T-helper 9 cell (primary cell): Measurements from ENCODE around the gene SERPINE1.
A peak's percentile ranks its signal among the peaks of the same experiment; 100 is the strongest.
"Not testable (repeated sequence)": the region's sequence is repeated elsewhere in the genome, so short reads cannot be mapped to it uniquely, and the experiment has no call there.

Source experiments
- DNase-seq: peaks from one replicate; pipeline ENCODE4 v3.0.0-alpha.2; 2020

SERPINE1 gene

DNA sequence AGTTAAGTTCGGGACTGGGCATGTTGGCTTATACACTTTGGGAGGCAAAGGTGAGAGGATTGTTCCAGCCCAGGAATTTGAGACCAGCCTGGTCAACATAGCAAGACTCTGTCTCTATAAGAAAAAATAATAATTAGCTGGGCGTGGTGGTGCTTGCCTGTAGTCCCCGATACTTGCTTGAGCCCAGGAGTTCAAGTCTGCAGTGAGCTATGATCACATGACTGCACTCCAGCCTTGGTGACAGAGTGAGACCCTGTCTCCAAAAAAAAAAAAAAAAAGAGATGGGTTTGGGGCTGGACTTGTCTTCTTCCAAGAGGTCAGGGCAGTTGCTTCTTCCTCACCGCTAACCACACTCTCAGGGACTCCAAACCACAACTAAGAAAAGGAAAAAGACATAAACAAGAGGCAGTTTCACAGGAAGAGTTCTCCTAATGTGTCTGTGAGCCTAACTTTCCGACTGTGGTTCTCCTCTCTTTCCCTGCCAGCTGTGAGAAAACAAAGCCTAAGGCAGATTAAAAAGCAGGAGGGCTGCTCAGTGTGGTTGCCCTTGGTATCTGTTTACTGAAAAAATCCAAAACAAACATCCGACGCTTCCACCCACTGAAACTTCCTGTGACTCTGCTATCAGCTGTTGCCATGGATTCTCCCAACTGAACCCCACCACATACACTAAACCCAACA lies 2.4 kb upstream of the SERPINE1 start:
- DNase-seq, result no peak

DNA sequence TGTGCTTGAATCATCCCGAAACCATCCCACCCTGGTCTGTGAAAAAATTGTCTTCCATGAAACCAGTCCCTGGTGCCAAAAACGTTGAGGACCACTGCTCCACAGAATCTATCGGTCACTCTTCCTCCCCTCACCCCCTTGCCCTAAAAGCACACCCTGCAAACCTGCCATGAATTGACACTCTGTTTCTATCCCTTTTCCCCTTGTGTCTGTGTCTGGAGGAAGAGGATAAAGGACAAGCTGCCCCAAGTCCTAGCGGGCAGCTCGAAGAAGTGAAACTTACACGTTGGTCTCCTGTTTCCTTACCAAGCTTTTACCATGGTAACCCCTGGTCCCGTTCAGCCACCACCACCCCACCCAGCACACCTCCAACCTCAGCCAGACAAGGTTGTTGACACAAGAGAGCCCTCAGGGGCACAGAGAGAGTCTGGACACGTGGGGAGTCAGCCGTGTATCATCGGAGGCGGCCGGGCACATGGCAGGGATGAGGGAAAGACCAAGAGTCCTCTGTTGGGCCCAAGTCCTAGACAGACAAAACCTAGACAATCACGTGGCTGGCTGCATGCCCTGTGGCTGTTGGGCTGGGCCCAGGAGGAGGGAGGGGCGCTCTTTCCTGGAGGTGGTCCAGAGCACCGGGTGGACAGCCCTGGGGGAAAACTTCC lies 784 bp upstream of the SERPINE1 start:
- DNase-seq, result no peak

DNA sequence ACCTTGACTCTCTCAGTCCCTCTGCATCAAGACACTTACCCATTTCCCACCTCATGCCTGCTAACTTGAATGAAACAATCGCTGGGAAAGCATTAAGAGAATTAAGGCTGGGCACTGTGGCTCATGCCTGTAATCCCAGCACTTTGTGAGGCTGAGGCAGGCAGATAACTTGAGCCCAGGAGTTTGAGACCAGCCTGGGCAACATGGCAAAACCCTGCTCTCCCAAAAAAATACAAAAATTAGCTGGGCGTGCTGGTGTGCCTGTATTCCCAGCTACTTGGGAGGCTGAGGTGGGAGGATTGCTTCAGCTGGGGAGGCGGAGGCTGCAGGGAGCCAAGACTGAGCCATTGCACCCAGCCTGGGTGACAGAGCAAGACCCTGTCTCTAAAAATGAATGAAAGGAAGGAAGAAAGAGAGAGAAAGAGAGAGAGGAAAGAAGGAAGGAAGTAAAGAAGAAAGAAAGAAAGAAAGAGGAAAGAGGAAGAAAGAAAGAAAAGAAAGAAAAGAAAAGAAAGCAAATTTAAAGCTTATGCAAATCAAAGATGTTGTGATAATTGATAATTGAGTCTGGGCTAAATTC lies 646 bp downstream of the SERPINE1 start:
- DNase-seq, result no peak

DNA sequence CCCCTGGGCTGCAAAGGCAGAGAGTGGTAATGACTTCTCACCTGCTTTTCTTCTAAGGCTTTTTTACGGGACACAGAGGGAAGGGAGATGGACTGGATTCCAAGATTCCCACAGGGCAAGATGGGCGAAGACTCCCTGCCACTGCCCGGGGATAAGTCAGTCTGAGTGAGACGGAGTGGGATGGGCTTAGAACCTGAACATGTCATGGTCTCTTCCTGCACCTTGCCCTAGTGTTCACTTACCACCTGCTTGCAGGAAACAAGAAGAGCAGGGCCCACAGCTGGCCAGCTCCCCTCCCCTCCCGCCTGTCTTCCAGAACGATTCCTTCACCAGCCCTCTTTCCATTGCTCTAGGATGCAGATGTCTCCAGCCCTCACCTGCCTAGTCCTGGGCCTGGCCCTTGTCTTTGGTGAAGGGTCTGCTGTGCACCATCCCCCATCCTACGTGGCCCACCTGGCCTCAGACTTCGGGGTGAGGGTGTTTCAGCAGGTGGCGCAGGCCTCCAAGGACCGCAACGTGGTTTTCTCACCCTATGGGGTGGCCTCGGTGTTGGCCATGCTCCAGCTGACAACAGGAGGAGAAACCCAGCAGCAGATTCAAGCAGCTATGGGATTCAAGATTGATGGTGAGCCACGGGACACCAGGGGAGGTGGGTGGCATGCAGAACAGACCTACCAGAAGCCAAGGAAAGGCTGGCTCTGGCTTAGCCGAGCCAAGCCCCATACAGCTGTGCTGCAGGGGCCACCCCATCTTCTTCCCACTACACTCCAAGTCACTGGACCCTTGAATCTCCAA lies 1.3 kb downstream of the SERPINE1 start:
- no peak for DNase-seq

DNA sequence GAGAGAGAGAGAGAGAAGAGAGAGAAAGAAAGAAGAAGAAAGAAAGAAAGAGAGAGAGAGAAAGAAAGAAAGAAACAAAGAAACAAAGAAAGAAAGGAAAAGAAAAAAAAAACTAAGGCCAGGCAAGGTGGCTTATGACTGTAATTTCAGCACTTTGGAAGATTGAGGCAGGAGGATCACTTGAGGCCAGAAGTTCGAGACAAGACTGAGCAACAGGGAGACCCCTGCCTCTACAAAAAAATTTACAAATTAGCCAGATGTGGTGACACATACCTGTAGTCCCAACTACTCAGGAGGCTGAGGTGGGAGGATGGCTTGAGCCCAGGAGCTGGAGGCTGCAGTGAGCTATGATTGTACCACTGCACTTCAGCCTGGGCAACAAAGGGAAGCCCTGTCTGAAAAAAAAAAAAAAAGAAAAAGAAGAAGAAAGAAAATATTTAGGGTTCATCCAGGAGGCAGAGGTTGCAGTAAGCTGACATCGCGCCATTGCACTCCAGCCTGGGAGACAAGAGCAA lies 2.8 kb downstream of the SERPINE1 start:
- DNase-seq, result no peak

DNA sequence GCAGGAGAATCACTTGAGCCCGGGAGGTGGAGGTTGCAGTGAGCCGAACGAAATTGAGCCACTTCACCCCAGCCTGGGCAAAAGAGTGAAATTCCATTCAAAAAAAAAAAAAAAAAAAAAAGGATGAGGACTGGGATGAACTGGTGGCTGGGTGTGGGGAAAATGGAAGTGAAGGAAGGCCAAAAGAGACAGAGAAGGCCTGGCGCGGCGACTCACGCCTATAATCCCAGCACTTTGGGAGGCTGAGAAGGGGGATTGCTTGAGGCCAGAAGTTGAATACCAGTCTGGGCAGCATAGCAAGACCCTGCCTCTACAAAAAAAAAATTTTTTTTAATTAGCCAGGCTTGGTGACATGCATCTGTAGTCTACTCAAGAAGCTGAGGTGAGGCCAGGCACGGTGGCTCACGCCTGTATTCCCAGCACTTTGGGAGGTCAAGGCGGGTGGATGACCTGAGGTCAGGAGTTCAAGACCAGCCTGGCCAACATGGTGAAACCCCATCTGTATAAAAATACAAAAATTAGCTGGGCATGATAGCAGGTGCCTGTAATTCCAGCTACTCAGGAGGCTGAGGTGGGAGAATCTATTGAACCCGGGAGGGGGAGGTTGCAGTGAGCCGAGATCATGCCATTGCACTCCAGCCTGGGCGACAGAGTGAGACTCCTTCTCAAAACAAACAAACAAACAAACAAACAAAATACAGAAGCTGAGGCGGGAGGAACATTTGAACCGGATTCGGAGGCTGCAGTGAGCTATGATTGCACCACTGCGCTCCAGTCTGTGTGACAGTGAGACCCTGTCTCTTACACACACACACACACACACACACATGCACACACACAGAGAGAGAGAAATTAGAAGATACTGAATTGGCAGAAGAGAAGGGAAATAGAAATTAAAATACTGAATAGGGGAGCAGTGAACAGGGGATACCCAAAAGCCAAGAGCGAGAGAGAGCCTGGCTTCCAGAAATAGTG lies 6.0 kb downstream of the SERPINE1 start:
- DNase-seq, result not testable (repeated sequence)

DNA sequence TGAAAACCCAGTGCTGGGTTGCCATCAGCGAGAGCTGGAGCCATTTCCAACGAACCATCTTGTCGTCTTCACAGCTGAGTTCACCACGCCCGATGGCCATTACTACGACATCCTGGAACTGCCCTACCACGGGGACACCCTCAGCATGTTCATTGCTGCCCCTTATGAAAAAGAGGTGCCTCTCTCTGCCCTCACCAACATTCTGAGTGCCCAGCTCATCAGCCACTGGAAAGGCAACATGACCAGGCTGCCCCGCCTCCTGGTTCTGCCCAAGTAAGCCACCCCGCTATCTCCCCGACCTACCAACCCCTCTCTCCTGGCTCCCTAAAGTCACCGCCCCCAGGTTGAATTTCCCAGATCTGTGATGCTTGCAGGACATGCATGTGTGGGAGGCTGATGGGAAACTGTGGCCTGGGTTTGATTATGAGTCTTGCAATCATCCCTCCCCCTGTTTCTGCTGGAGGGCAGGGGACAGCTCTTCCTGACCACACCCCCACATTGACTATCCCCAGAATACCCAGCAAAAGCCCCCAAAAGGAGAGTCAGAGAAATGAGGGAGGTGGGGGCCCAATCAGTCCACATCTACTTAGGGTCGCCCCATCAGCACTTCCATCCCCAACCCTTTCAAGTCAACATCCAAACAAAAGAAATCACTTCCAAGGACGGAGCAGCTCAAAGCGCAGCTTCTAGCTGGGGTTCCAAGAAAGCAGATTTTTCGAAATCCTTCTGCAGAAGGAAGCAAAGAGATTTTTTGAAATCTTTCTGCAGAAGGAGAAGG lies 6.9 kb downstream of the SERPINE1 start:
- no peak for DNase-seq

DNA sequence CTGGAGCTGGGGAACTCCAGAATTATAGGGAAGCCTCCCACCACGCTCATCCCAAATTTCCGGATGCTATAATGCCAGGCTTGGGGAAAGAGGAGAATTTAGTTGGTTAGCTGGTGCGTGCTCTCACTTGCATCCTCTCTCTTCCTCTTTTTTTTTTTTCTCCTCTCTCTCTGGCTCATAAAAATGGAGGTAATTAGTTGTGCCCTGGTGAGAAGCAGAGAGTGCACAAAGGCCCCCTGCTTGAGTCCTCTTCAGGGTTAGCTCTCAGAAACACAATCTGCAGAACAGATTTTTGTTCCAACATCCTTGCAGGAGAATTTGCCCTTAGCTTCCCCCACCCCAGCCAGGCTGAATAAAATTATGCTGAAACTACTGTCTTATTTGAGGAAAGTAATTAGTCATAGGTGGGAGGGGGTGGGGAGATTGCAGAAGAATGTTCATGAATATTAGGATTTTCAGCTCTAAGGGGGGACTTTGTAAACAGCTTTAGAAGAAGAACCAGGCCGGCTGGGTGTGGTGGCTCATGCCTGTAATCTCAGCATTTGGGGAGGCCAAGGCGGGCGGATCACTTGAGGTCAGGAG lies 7.6 kb downstream of the SERPINE1 start:
- no peak for DNase-seq

DNA sequence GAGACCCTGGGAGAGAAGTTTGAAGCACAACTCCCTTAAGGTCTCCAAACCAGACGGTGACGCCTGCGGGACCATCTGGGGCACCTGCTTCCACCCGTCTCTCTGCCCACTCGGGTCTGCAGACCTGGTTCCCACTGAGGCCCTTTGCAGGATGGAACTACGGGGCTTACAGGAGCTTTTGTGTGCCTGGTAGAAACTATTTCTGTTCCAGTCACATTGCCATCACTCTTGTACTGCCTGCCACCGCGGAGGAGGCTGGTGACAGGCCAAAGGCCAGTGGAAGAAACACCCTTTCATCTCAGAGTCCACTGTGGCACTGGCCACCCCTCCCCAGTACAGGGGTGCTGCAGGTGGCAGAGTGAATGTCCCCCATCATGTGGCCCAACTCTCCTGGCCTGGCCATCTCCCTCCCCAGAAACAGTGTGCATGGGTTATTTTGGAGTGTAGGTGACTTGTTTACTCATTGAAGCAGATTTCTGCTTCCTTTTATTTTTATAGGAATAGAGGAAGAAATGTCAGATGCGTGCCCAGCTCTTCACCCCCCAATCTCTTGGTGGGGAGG lies 10.8 kb downstream of the SERPINE1 start:
- no peak for DNase-seq

DNA sequence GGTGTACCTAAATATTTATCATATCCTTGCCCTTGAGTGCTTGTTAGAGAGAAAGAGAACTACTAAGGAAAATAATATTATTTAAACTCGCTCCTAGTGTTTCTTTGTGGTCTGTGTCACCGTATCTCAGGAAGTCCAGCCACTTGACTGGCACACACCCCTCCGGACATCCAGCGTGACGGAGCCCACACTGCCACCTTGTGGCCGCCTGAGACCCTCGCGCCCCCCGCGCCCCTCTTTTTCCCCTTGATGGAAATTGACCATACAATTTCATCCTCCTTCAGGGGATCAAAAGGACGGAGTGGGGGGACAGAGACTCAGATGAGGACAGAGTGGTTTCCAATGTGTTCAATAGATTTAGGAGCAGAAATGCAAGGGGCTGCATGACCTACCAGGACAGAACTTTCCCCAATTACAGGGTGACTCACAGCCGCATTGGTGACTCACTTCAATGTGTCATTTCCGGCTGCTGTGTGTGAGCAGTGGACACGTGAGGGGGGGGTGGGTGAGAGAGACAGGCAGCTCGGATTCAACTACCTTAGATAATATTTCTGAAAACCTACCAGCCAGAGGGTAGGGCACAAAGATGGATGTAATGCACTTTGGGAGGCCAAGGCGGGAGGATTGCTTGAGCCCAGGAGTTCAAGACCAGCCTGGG lies 11.4 kb downstream of the SERPINE1 start:
- DNase-seq, result peak; percentile 63

DNA sequence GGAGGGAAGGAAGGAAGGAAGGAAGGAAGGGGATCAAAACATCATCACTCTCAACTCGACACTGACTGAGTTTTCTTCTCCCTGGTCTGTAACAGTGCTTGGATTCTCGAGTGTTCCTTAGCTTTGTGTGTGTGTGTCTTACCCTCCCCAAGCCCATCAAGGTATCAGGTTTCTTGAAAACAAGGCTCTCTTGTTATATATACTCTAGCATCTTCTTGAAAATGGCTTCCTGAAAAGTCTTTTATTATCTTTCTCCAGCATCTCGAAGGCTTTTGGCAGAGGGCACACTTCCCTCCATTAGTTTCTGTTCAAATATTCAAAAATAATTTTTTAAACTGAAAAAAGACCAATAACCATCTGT lies 13.4 kb downstream of the SERPINE1 start:
- DNase-seq, result no peak

DNA sequence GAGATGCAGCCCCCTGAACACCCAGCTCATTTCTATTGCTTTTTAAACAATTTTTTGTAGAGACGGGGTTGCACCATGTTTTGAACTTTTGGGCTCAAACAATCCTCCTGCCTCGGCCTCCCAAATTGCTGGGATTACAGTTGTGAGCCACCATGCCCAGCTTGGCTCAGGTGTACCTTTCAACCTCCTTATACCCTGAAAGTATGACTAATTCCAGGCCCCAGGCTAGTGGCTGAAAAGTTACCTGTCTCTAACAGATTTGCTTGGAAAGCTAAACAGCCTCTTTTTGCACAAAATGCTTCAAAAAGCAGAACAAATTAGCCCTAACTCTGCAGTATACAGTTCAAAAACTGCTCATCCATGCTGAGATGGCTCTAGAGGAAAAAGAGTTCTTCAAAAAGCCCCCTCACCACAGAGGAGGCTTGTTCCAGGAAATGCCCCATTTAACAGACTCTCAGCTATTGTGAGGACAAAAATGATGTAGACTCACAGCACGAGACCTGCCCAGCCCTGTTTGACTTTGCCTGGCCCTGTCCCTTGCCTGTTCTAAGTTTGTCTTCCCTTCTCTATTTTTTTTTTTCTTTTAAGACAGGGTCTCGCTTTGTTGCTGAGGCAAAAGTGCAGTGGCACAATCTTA lies 14.0 kb downstream of the SERPINE1 start:
- DNase-seq, result no peak

DNA sequence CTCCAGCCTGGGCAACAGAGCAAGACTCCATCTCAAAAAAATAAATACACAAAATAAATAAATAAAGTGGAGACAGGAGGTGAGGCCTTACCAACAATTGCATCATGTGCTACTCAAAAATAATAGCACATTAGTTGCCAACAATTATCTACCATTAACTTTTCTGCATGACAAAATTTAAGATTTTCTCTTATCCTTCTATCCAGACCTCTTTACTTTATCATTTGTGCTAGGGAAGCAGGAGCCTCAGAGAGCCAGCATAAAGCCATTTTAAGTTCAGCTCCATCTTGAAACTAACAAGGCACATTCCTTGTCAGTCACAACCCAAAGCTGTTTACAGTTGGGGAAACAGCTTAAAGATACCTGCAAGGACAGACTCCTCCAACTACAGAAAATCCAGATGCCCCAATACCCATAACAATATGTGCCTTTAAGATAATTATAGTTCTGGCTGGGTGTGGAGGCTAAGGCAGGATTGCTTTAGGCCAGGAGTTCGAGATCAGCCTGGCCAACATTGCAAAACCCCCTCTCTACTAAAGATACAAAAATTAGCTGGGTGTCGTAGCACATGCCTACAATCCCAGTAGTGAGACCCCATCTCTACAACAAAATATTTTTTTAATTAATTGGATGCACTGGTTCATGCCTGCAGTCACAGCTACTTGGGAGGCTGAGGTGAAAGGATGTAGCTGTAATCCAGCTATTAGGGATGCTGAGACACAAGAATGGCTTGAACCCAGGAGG lies 25.2 kb downstream of the SERPINE1 start:
- DNase-seq, result no peak

DNA sequence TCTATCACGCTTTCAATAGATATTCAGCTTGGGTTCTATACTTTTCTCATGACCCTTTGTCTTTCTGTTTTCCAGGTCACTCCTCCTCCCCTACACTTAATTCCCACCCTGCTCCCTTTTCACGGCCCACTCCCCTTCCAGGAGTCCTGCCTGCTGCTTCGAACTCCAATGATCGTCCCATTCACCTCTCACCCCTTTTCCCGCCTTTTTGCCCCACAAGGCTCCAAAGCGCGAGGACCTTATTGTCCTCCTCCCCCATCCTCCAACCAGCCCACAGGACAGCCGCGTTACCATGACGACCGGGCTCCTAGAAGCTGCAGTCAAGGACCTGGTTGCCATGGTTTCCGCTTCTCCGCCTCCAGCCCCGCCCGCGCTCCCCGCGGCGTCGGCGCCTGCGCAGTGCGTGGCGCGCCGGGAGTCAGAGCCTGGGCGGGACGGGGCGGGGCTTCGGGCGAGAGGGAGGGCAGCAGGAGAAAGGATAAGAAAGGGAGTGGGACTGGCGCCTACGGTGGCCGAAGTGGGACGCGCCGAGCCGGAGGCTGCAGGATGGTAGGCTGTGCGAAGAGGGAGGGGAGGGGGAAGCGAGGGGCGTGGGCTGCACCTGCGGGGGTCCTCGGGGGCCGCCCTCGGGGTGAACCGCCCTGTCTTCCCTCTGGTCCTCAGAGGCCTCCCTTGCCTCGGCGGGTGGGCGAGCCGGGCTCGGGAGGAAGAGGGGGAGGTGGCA lies 27.2 kb downstream of the SERPINE1 start, which contains the start of gene AP1S1:
Gene AP1S1, plus strand, starts transcription at position 508 of the 724 bp plus-strand sequence. Its CDS starts 39 bp downstream, at position 547.
- DNase-seq, result peak; percentile 87

DNA sequence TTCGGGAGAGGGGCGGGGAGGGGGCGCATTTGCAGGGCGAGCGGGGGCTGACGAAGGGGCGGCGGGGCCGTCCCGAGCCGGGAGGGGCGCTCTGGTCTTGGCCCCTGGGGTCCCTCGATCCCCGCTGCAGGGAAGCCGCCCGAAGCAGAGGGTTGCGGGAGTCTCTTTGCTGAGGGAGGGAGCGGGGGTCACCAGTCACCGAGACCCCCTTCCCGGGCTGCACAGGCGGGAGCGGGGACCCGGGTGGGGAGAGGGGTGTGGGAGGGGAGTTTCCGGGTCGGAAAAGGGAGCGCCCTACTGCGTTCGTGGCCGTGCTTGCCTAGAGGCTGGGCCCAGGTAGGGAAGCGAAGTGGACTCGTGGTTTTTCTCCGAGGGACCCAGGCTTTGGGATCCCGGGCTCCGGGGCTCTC lies 27.8 kb downstream of the SERPINE1 start:
- DNase-seq, result no peak

DNA sequence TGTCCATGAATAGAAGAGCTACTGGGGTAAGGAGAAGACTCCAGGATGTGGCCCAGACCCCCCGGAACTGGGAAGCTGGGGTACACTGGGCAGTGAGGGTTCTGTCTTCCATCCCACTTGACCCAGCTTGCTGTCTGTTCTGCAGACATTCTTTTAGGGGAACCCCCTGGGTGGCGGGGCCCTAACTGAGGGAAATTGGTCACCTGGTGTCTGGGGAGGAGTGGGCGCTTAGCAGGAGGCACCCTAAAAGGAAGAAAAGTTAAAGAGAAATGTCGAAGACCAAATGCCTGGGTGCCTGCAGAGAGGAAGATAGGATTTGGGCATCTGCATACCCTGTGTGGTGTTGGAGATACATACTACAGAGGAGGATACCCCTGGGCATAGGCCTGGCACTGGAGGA lies 28.4 kb downstream of the SERPINE1 start:
- DNase-seq, result no peak

DNA sequence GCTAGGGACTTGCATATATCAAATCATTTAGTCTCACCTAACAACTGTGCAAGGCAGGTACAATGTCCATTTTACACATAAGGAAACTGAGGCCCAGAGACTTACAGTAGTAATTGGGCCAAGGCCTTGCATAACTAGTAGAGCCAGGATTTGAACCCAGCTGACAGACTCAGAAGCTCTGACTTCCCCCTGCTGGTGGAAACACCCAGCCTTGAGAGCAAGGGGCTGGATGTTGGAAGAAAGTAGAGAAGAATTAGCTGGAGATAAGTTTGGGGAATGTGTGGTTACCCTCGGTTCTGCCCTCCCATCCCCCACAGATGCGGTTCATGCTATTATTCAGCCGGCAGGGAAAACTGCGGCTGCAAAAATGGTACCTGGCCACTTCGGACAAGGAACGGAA lies 29.4 kb downstream of the SERPINE1 start:
- no peak for DNase-seq
